Kidney epithelial cell (primary cell): ENCODE results near the gene PIK3C2B. TPM values are rescaled to one million over a fixed set of nuclear protein-coding genes. Genes with fewer than 3 reads are reported as not detected.
A peak's percentile ranks its signal among the peaks of the same experiment; 100 is the strongest.

Experiments used
- DNase-seq: peaks from one replicate; pipeline ENCODE4 v3.0.0-alpha.2; 2010; ENCODE audit warnings: low read depth
- H3K27me3 ChIP-seq: 2 replicates; pipeline ENCODE4 v1.6.0; 2011; ENCODE audit warnings: low read length; ENCODE audit not compliant: control insufficient read depth, insufficient read depth
- H3K36me3 ChIP-seq: 2 replicates; pipeline ENCODE4 v1.5.1; 2011; ENCODE audit warnings: low read length; ENCODE audit not compliant: control insufficient read depth, insufficient read depth
- H3K4me3 ChIP-seq: 2 replicates; pipeline ENCODE4 v1.5.1; 2011; ENCODE audit warnings: low read depth, mild to moderate bottlenecking, control low read depth, low read length
- CTCF ChIP-seq: IDR thresholded peaks from 2 replicates; pipeline ENCODE4 v1.5.1; 2011; ENCODE audit warnings: mild to moderate bottlenecking, moderate library complexity, low read length, control low read depth, inconsistent platforms; ENCODE audit not compliant: insufficient read depth, poor library complexity, severe bottlenecking
- total RNA-seq: library from RNA; depleted of rRNA; stranded (reverse); fragments of >200 nt; gene quantifications from 2 replicates; pipeline ENCODE4 v1.2.3, GENCODE V29; 2015

The PIK3C2B gene
- total RNA-seq = 2.5 and 2.8 TPM in 2 replicates

GRCh38 chr1:204494281-204495077, at the start of gene PIK3C2B:
PIK3C2B (minus strand) TSS chr1:204494805; CDS start chr1:204469802, 25,003 bp downstream.
- Histone ChIP-seq H3K36me3 (no peaks in the 10 kb centered on the region), H3K27me3 (peaks cover 2% of the 10 kb centered on the region), H3K4me3 (peak within 1 kb of the TSS; percentile 68)
- no peak for DNase-seq
- peak; percentile 40 for TF ChIP-seq CTCF

- peaks cover 2% of the 10 kb centered on the region for H3K36me3 ChIP-seq
- peak; percentile 53 for DNase-seq
- no peak for TF ChIP-seq CTCF
- H3K4me3 ChIP-seq = no peak overlapping the region
- H3K27me3 ChIP-seq = no peaks in the 10 kb centered on the region
Measured at GRCh38 chr1:204544321-204544720, 49.7 kb upstream of the PIK3C2B start.

- Histone ChIP-seq H3K27me3 (no peaks in the 10 kb centered on the region), H3K4me3 (no peak overlapping the region), H3K36me3 (peaks cover 1% of the 10 kb centered on the region)
- no peak for DNase-seq
- no peak for TF ChIP-seq CTCF
Measured at GRCh38 chr1:204541626-204542025, 47.0 kb upstream of the PIK3C2B start.

GRCh38 chr1:204532832-204533231, 38.2 kb upstream of the PIK3C2B start:
- H3K27me3 ChIP-seq = no peaks in the 10 kb centered on the region
- peaks cover 6% of the 10 kb centered on the region for H3K36me3 ChIP-seq
- H3K4me3 ChIP-seq = no peak overlapping the region
- DNase-seq = no peak
- TF ChIP-seq CTCF = no peak

GRCh38 chr1:204530932-204531331, 36.3 kb upstream of the PIK3C2B start:
- no peaks in the 10 kb centered on the region for H3K27me3 ChIP-seq
- no peak overlapping the region for H3K4me3 ChIP-seq
- peaks cover 6% of the 10 kb centered on the region for H3K36me3 ChIP-seq
- TF ChIP-seq CTCF = no peak
- DNase-seq = no peak
